8988T (cell line): ENCODE data around the gene ATP9B.
"Not testable (repeated sequence)": the region's sequence is repeated elsewhere in the genome, so short reads cannot be mapped to it uniquely, and the experiment has no call there.

Experiments
- DNase-seq: peaks from one replicate; pipeline ENCODE4 v3.0.0; 2011

ATP9B gene

DNA sequence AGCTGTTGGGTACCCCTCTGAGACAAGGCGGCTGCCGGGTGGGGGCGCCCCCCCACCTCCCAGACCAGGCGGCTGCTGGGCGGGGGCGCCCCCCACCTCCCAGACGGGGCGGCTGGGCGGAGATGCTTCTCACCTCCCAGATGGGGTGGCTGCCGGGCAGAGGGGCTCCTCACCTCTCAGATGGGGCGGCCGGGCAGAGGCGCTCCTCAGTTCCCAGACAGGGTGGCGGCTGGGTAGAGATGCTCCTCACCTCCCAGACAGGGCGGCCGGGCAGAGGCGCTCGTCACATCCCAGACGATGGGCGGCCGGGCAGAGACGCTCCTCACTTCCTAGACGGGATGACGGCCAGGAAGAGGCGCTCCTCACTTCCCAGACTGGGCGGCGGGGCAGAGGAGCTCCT lies 3.5 kb downstream of the ATP9B start:
- not testable (repeated sequence) for DNase-seq

DNA sequence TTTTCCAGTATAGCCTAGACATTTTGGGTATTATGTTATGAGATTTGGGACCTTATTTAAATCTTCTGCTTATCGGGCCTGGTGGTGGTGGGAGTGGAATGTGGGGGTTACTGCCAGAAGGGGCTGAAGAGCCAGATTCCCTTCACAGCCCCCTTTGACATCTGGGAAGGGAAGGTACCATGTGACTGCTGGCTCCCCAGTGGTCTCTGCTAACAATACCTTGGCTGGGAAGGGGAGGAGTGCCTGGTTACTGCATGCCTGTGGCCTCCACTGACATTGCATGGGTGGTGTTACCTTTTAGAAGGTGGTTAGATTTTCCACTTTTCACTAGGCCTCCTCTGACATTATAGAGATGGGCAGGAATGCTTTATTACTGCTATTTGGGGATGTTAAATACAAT lies 8.0 kb downstream of the ATP9B start:
- DNase-seq = no peak

DNA sequence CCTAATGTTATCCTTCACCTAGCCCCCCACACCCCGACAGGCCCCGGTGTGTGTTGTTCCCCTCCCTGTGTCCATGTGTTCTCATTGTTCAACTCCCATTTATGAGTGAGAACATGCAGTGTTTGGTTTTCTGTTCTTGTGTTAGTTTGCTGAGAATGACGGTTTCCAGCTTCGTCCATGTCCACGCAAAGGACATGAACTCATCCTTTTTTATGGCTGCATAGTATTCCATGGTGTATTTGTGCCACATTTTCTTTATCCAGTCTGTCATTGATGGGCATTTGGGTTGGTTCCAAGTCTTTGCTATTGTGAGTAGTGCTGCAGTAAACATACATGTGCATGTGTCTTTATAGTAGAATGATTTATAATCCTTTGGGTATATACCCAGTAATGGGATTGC lies 9.6 kb downstream of the ATP9B start:
- not testable (repeated sequence) for DNase-seq

- DNase-seq = no peak
These were observed 23.7 kb downstream of the ATP9B start for GRCh38 chr18:79092874-79093273.

DNA sequence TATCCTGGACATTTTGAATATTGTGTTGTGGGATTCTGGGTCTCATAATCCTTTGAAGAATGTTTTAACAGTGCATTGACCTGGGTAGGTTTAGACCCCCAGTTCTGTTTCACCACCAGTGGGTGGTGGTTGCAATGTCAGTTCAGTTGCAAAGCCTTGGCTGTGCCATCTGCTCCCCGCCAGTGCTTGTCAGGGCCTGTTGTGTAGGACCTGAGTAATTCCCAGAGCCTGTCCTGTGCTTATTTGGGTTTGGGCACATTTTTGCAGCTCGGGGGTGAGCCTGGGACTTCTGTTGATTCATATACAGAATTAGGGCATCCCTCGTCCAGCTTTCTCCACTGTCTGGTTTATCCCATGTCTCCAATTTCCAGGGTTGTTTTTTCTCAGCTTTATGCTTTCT lies 24.8 kb downstream of the ATP9B start:
- no peak for DNase-seq

GRCh38 chr18:79095216-79095615 lies 26.0 kb downstream of the ATP9B start:
- no peak for DNase-seq

DNA sequence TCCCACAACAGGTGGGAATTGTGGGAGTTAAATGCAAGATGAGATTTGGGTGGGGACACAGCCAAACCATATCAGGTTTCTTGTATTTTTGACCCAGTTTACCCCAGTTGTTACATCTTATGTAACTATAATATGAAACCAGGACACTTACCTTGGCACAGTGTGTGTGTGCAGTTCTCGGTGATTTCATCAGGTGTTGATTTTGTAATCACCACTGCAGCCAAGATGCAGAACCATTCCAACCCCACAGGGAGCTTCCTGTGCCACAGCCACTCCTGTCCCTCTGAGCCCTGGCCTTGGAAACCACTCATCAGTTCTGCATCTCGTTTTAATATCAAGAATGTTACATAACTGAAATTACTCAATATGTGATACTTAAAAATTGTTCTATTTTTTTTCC lies 31.8 kb downstream of the ATP9B start:
- DNase-seq = no peak

DNA sequence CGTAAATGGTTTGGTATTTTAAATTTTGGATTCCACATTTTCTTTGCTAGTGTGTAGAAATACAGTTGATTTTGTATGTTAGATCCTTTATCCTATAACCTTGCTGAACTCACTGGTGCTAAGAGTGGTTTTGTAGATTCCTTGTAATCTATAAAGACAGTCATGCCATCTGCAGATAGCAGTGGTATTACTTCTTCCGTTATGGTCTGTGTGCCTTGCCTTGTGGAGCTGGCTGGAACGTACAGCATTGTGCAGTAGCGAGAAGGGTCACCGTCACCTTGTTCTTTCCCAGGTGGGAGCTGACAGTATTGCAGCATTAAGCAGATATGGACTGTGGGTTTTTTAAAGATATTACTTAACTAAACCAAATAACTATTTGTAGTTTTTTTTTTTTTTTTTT lies 33.7 kb downstream of the ATP9B start:
- no peak for DNase-seq

GRCh38 chr18:79104137-79104536 lies 34.9 kb downstream of the ATP9B start:
- no peak for DNase-seq

- DNase-seq = no peak
These were observed 36.3 kb downstream of the ATP9B start for GRCh38 chr18:79105455-79105854.

- no peak for DNase-seq
These were observed 36.9 kb downstream of the ATP9B start for GRCh38 chr18:79106084-79106483.

GRCh38 chr18:79107886-79108285 lies 38.7 kb downstream of the ATP9B start:
- DNase-seq = no peak

- no peak for DNase-seq
These were observed 39.5 kb downstream of the ATP9B start for GRCh38 chr18:79108549-79109215.

DNA sequence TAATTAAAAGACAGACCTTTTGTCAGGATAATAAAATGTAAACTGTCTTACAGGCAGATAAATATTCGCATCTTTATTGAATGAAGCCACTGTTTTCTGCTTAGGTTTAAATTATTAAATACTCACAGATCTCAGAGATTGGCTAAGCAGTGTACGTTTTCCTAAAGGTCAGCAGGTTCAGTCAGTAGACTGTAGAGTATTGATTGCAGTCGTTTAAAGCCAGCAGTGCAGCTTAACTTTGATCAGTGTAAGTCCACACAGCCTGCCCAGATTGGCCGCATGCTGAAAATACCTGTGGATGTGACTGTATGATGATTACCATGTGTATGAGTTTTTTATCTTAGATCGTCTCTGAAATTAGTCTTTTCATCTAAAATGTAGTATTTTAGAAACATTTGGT lies 42.3 kb downstream of the ATP9B start:
- DNase-seq = no peak

DNA sequence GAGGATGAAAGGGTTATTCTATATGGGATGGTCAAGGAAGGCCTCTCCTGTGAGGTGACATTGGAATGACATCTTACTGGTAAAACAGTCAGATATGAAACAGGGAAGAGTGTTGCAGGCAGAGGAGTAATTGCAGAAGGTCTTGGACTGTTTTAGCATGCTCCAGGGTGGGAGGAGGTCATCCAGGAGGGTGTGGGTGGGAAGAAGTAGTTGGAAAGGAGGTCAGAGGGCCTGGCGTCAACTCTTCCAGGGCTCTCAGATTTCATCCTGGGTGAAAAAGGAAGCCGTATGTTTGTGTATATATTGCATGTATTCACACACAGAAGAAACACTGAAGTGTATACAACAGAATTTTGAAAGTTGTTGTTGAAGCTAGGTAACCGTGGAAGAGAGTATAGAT lies 48.2 kb downstream of the ATP9B start:
- DNase-seq = no peak

DNA sequence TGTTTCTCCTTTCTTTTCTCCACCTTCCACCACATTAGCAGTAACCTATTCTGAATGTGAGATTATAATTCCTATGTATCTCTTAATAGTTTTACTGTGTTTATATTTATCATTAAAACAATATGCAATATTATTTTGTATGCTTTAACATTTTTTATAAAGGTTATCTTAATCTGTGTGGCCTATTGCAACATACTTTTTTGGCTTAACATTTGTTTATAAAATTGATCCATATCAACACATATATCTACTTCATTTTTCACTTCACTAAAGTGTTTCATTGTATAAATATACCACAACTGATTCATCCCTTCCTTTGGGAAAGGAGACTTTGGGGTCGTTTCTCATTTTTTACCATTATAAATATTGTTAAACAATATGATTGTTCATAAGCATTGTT lies 48.6 kb downstream of the ATP9B start:
- DNase-seq = no peak

DNA sequence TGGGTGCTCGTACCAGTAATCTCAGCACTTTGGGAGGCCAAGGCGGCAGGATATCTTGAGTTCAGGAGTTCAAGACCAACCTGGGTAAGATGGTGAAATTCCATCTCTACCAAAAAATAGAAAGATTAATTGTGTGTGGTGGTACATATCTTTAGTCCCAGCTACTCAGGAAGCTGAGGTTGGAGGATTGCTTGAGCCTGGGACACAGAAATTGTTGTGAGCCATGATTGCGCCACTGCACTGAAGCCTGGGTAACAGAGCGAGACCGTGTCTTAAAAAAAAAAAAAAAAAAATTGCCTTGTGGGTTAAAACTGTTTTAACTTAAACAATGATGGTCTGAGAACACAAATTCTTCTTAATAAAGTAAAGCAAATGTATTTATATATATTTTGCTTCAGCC lies 49.6 kb downstream of the ATP9B start:
- no peak for DNase-seq

DNA sequence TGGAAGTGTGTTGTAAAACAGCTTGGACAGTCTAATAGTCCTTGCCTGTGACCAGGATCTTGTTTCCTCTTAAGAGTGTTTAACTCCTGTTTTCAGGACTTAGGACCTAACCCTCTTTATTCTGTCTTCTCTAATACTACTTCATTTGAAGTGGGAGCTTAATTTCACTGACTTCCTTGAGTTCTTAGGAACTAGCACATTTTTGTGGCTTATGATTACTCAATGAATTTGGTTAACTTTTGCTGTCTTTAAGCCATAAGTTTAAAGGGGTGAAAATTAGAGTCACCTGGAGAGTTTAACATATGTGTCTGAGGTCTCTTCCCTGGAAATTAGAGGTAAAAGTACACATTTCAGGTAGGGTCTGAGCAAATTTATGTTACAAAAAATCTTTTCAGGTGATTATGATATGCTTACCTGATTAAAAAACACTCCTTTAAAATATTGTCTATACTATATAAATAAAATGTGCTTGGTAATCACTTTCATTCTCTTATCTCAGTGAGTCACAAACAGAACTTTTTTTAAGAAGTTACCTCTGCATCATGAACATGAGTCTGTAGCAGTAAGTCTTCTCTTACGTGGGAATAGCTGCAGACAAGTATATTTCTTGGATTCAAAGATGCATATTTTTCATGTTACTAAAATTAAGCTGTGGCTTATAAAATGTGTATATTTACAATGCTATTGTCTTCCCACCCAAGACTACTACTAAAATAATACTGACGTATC lies 52.7 kb downstream of the ATP9B start:
- no peak for DNase-seq

DNA sequence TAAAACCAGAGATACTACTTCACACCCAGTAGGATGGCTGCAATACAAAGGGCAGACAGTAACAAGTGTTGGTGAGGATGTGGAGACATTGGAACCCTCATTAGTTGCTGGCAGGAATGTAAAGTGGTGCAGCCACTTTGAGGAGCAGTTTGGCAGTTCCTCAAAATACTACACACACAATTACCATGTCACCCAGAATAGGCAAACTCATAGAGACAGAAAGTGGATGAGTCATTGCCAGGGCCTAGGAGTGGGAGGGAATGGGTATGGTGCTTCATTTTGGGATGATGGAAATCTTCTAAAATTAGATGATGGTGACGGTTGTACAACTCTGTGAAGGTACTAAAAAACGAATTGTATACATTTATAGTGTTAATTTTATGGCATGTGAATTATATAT lies 54.8 kb downstream of the ATP9B start:
- DNase-seq = no peak

DNA sequence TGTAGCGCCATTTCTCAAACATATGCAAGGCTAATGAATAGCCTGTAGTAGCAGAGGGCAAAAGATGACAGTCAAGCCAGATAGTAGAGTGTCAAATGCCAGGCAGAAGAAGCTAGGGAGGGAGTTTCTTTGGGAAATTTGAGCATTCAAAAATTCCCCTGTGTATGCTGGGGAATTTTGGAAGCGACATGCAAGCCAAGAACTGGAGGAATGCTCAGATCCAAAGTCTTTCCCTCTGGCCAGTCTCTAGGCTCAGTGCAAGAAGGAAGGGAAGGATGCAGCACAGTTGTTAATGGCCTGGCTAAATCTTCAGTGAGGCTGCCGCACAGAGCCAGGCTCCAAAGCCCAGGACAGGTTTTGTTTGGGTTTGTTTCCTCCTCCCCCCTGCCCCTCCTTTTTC lies 59.9 kb downstream of the ATP9B start:
- DNase-seq = no peak

- DNase-seq = no peak
These were observed 64.5 kb downstream of the ATP9B start for GRCh38 chr18:79133724-79134123.

DNA sequence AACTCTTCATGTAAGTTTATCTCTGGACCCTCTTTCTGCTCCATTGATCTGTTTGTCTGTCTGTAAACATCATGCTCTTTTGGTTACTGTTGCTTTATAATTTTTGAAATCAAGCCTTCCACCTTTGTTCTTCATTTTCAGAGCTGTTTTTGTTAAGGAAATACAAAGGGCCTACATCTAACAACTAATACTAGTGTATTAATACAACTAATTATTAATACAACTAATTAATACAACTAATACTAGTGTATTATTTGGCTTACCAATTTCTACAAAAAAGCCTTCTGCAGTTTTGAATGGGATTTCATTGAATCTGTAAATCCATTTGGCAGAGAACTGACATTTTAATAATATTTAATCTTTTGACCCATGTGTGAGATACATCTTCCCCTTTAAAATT lies 66.7 kb downstream of the ATP9B start:
- no peak for DNase-seq

- DNase-seq = no peak
These were observed 67.5 kb downstream of the ATP9B start for GRCh38 chr18:79136742-79137141.

- no peak for DNase-seq
These were observed 70.0 kb downstream of the ATP9B start for GRCh38 chr18:79139206-79139605.

- no peak for DNase-seq
These were observed 77.8 kb downstream of the ATP9B start for GRCh38 chr18:79147014-79147413.
